ENCODE results near the gene NTM.

Gene NTM

DNA sequence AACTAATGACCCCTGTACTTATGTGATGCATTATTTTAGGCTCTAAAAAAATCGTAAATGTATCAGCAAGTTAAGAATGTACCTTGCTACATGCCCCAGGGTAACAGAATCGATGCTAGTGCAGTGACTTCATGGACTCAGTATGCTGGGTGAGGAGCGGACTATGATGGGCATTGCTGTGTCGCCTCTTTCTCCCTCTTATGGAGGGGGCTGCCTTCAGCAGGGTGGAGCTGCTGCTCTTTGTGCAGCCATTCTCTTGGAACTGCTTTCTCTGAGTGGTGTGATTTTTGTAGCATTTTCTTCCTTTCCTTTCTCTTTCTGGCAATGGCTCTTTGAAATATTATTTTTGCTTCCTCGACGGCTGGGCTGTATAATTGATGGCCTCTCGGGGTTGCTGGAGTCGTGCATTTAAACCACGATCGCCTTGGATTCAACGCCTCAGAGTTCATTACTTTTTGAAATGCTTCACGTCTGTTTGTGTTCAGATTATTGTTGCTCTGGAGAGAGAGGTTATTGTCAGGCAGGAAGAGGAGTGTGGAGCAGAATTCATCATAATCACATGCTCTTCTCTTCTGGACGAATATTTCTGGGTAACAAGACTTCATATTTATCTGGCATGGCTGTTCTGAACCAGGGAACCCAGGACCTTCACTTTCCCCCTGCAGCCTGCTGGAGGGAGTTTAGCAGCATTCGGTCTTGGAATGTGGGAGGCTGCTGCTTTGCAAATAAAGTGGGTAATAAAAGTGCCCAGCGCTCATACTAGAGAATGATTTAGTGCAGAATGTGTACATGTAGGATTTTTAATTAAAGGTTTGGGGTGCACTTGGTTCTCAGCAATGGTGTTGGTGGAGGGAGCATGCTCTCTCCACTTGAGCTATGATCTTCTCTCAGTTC is 804.2 kb downstream of the NTM start:
- H3K4me3 ChIP-seq (ENCODE audit: low read depth, low read length), result no peak overlapping the region
- TF ChIP-seq, protein P1, sequence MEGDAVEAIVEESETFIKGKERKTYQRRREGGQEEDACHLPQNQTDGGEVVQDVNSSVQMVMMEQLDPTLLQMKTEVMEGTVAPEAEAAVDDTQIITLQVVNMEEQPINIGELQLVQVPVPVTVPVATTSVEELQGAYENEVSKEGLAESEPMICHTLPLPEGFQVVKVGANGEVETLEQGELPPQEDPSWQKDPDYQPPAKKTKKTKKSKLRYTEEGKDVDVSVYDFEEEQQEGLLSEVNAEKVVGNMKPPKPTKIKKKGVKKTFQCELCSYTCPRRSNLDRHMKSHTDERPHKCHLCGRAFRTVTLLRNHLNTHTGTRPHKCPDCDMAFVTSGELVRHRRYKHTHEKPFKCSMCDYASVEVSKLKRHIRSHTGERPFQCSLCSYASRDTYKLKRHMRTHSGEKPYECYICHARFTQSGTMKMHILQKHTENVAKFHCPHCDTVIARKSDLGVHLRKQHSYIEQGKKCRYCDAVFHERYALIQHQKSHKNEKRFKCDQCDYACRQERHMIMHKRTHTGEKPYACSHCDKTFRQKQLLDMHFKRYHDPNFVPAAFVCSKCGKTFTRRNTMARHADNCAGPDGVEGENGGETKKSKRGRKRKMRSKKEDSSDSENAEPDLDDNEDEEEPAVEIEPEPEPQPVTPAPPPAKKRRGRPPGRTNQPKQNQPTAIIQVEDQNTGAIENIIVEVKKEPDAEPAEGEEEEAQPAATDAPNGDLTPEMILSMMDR (IDR thresholded peaks at IDR 0.05; ENCODE audit: borderline replicate concordance, insufficient read depth, low read depth, low read length), result no peak

DNA sequence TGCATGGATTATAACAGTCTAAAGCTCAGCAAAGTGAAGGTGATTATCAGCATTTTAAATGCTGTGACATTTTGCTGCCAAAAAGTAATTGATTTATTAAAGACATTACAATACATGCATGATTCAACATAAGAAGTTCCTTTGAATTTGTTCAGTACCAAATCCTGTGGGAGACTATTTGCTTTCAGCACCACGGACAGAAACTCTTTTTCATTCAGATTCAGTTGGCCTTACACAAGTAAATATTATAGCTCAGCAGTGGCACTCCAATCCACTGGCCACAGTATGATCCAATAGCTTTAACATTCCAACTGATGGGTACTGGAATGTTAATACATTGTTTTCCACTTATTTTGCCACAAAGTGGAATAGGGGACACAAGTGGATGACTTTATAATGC is 806.7 kb downstream of the NTM start:
- TF ChIP-seq, protein P1 (IDR thresholded peaks at IDR 0.05; ENCODE audit: borderline replicate concordance, insufficient read depth, low read depth, low read length), result no peak

DNA sequence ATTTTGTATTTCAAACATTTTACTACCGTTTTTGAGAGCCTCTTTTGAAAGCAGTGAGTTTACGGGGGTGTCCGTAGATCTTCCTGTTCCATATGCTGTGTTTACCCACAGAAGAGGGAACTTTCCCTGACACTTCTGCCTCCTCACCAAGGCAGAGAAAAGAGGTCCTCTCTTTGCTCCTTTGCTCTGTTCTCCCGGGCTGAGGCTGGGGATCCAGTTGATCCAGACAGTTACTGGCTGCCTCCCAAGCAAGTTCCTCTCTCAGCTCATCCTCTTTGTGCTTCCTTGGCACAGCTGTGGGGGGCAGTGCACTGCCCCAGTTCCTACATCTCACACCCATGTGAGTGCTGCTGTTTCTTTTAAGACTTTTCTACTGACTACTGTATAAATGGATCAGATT is 813.7 kb downstream of the NTM start:
- TF ChIP-seq, protein P1 (IDR thresholded peaks at IDR 0.05; ENCODE audit: borderline replicate concordance, insufficient read depth, low read depth, low read length), result no peak
- no peak overlapping the region for H3K4me3 ChIP-seq (ENCODE audit: low read depth, low read length)

More for the DNA sequence above, 806.7 kb downstream of the NTM start:
- no peak overlapping the region for H3K4me3 ChIP-seq (ENCODE audit: low read depth, low read length)

DNA sequence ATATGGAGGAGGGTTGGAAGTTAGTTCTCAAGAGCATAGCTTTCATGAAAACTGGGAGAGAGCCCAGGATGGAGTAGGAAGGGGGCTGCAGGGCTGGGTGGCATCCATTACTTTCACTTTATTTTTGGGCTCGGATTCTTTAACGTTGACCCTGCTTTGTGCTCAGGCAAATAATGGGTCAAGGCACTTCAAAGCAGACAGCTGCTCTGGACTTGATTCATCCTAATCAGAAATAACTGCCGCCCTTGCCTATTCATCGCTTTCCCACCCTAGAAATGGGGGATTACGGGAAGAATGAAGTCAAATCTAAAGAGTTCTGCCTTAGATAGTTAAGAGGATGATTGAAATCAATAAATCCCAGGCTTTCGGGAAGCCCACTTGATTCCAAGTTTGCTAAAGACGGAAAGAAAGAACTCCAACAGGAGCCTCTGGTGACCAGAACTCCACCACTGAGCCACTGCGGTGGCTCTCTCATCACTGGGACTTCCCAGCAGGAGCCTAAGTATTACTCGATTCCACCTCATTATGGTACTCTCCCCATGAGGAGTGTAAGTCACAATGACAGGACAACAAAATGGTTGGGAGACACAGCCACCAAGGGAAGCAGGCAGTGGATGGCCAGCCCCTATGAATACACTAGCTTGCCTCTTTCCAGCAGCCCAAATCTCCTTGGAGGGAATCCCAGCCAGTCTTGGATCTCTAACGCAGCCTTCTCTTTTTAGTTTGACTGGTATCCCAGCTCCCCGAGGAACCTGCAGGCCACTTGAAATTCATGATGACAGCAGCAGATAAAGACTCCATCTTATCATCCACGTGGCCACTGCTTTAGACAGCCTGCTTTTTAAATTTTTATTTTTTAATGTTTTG is 815.5 kb downstream of the NTM start:
- H3K4me3 ChIP-seq (ENCODE audit: low read depth, low read length), result no peak overlapping the region
- TF ChIP-seq, protein P1 (IDR thresholded peaks at IDR 0.05; ENCODE audit: borderline replicate concordance, insufficient read depth, low read depth, low read length), result no peak

DNA sequence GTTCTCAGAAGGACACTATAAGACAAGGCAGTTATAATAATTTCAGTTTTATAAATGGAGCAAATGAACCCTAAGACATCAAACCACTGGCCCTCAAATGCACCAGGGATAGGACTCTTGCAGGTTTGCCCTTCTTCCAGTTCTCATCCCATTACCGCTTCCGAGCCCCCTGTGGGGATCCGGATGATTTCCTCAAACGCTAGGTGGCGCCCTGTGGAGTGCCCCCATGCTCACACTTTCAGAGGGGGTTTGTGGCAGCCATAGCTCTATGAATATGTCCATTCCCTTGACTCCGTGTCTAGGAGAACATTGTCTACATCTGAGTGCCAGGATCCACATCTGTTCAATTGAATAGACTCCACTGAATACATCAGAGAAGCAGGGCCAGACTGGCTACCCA is 816.3 kb downstream of the NTM start:
- TF ChIP-seq, protein P1 (IDR thresholded peaks at IDR 0.05; ENCODE audit: borderline replicate concordance, insufficient read depth, low read depth, low read length), result peak; percentile 46; the same call in 1 of the 2 replicates
- no peak overlapping the region for H3K4me3 ChIP-seq (ENCODE audit: low read depth, low read length)

- H3K4me3 ChIP-seq (ENCODE audit: low read depth, low read length), result no peak overlapping the region
- TF ChIP-seq, protein P1 (IDR thresholded peaks at IDR 0.05; ENCODE audit: borderline replicate concordance, insufficient read depth, low read depth, low read length), result no peak
Observed at GRCh38 chr11:132187386-132187785, 817.0 kb downstream of the NTM start.

Measured in GM12875 (cell line).